Measurements from ENCODE around the gene OGA.

OGA gene

DNA sequence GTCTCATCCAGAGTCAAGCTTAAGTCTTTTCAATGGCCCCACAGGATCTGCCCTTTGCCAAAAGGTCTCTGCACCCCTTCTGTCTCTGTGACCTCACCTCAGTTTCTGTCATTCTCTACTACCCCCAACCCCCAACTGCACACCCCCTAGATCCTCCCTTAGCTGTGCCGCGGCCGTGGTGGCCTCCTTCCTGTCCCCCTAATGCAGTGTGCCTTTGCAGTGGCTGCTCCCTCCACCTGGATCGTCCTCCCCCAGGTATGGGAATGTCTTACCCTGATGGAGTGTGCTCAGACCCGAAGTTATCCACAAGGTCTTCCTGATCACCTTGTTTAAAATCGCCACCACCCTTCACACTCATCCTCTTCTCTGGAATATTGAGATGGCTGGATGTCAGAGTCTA is 51.9 kb downstream of the OGA start:
- no peak for DNase-seq (ENCODE audit: low read depth, low spot score)
- no peak overlapping the region for H3K27ac ChIP-seq

- H3K27ac ChIP-seq: no peak overlapping the region
- DNase-seq (ENCODE audit: low read depth, low spot score): no peak
Measured at GRCh38 chr10:101763141-101763846, 55.0 kb downstream of the OGA start.

- DNase-seq (ENCODE audit: low read depth, low spot score): no peak
- H3K27ac ChIP-seq: no peak overlapping the region
Measured at GRCh38 chr10:101762736-101763135, 55.5 kb downstream of the OGA start.

DNA sequence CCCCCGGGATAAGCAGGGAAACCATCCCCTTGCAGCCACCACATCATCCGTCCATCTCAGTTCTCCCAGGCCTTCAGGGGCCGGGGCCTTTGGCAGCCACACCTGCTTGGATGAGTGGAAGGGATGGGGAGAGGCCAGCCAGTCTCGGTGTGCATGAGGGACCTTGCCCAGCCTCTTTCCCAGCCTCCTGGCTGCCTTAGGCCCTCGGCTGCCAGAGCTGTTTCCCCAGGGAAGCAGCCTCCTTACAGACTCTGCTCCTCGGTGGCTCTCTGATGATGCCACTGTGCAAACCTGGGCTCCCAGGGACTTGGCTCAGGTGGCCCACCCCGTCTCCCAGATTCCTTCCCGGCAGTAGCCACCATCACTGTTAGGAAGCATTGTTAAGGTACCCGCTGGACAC is 57.0 kb downstream of the OGA start:
- DNase-seq (ENCODE audit: low read depth, low spot score): no peak
- no peak overlapping the region for H3K27ac ChIP-seq

GRCh38 chr10:101760510-101760909 is 57.7 kb downstream of the OGA start:
- H3K27ac ChIP-seq: no peak overlapping the region
- no peak for DNase-seq (ENCODE audit: low read depth, low spot score)

- H3K27ac ChIP-seq: no peak overlapping the region
- DNase-seq (ENCODE audit: low read depth, low spot score): no peak
Measured at GRCh38 chr10:101759309-101760247, 58.7 kb downstream of the OGA start.

- no peak for DNase-seq (ENCODE audit: low read depth, low spot score)
Measured at GRCh38 chr10:101758858-101759257, 59.4 kb downstream of the OGA start.

GRCh38 chr10:101752241-101752640 is 66.0 kb downstream of the OGA start:
- DNase-seq (ENCODE audit: low read depth, low spot score): no peak
- H3K27ac ChIP-seq: no peak overlapping the region

More at GRCh38 chr10:101758858-101759257, 59.4 kb downstream of the OGA start:
- no peak overlapping the region for H3K27ac ChIP-seq

GRCh38 chr10:101749047-101750016 is 68.9 kb downstream of the OGA start:
- no peak for DNase-seq (ENCODE audit: low read depth, low spot score)
- no peak overlapping the region for H3K27ac ChIP-seq

GRCh38 chr10:101748496-101748895 is 69.7 kb downstream of the OGA start:
- no peak for DNase-seq (ENCODE audit: low read depth, low spot score)
- H3K27ac ChIP-seq: no peak overlapping the region

DNA sequence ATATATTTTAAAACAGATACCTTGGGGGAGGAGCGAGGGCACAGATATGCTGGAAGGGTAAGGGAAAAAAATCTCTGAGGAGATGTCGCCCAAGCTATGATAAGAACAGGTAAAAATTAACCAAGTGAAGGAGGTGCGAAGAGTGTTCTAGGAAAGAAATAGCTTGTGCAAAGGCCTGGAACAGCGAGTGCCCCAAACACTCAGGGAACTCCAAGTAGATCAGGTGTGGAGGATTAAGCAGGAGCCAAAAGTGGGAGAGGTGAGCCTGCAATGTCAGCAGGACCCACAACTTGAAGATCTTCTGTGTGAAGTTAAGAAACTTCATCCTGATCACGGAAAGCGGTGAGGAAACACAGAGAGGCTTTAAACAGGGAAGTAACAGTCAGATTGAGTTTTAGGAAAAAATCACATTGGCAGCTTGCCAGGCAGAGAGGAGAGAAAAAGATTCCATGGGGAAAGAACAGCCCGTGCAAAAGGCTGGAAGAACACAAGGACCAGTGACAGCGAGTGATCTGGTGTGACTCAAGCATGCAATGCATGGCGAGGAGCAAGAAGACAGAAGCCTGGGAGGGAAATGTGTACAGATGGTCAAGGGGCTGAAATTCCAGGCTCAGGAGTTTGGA is 73.1 kb downstream of the OGA start:
- DNase-seq (ENCODE audit: low read depth, low spot score): no peak
- no peak overlapping the region for H3K27ac ChIP-seq

DNA sequence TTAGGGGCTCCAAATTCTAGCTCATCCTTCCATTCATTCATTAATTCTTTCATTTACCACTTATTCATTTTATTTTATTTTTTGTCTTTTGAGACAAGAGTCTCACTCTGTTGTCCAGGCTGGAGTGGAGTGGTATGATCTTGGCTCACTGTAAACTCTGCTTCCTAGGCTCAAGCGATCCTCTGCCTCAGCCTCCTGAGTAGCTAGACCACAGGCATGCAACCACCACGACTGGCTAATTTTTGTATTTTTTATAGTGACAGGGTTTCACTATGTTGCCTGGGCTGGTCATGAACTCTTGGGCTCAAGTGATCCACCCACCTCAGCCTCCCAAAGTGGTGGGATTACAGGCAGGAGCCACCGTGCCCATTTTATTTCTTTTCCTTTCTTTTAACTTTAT is 74.0 kb downstream of the OGA start:
- no peak for DNase-seq (ENCODE audit: low read depth, low spot score)
- H3K27ac ChIP-seq: no peak overlapping the region

- no peak overlapping the region for H3K27ac ChIP-seq
- no peak for DNase-seq (ENCODE audit: low read depth, low spot score)
Measured at GRCh38 chr10:101741938-101742337, 76.3 kb downstream of the OGA start.

DNA sequence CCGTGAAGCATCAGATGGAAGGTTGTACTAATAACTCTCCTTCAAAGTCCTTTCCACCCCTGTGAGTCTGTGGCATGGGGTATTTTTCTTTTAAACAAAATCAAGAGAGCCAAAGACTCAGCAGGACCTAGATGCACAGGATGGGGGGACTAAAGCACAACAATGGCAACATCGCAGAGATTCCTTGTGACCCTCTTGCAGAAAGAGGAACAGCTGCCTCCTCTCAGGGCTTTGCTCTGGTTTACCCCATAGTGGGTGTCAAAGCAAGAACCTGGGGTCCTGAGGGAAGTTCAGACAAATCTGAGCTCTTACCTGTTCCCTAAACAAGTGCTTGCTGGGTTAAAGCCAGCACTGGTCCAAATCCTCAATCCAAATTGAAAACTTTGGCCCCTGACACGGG is 81.6 kb downstream of the OGA start:
- H3K27ac ChIP-seq: no peak overlapping the region
- no peak for DNase-seq (ENCODE audit: low read depth, low spot score)
